Ovary (tissue), 3 donors: Measurements from ENCODE around the gene DDX28.

Experiments used
- CTCF ChIP-seq, 3 donors: fragments of 450-650 bp in 2 of 3; fragments of 200-600 bp in 1 of 3; IDR thresholded peaks; one replicate each; pipeline versions ENCODE4 v1.5.1 to v1.8.0; 2016 to 2022; ENCODE audit warnings: antibody characterized with exemption in 3 of 3, mild to moderate bottlenecking in 1 of 3
- EP300 ChIP-seq: sonication (generic); formaldehyde crosslinking; IDR thresholded peaks from one replicate; pipeline ENCODE4 v1.6.1; 2017; ENCODE audit warnings: antibody characterized with exemption
- donor health status: DM: no; HTN: no; CAD: no.

GRCh38 chr16:68041783-68042182, 18.8 kb upstream of the DDX28 start:
- no peak for TF ChIP-seq EP300
- TF ChIP-seq CTCF (IDR thresholded peaks at IDR 0.05) = no peak
